ENCODE measurements around the gene SLF2. TPM values are rescaled to one million over a fixed set of nuclear protein-coding genes. Genes with fewer than 3 reads are reported as not detected.

Gene SLF2
- total and polyA plus RNA-seq, 9 of the 15 experiments (the other 6 are each of a cell fraction or from before 2014, with no cell fraction given), result 1.7 to 18.4 (median 7.8) TPM

DNA sequence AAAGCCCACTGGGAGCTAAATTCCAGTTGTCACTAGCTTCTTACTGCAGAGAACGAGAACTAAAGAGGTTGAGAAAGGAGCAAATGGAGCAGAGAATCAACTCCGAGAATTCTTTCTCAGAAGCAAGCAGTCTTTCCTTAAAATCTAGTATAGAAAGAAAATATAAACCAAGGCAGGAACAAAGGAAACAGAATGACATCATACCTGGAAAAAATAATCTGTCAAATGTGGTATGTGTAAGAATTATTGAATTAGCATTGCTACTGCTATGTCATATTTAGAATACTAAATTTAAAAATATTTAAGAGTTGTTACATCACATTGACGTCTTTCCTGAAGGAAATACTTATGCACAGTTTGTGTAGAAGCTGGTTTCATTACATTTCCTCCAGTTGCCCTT, 4.3 kb downstream of the SLF2 start:
- H3K4me1 ChIP-seq (replicated peaks in 1 of 2; ENCODE audit: control insufficient read depth in 2 of 2, insufficient read depth in 2 of 2, low read length in 2 of 2), result peaks cover 7 to 10% of the 10 kb centered on the region in 2 experiments; a peak in 3 of 5 replicates
- CTCF ChIA-PET (ENCODE audit: low intra/inter-chr PET ratio), result no interaction called here
- H3K79me2 ChIP-seq (ENCODE audit: control insufficient read depth, insufficient read depth, low read length), result peaks cover 27% of the 10 kb centered on the region
- no peak overlapping the region for H3K4me3 ChIP-seq
- BruUV-seq (replicated peaks), result no TSS peak
- DNase-seq (ENCODE audit: extremely low read depth in 1 of 4, low spot score in 3 of 4) (no peak), FAIRE-seq (no peak), ATAC-seq (no peak)
- no peak overlapping the region for H3K4me2 ChIP-seq (ENCODE audit: insufficient read depth, low read length)
- 97% methylated on average over 3 of the region's 3 CpGs for WGBS (ENCODE audit: insufficient coverage, low coverage, missing lambda C conversion rate)
- no peak overlapping the region for H2AFZ ChIP-seq (ENCODE audit: low read depth, low read length)
- H3K27me3 ChIP-seq (ENCODE audit: control insufficient read depth in 2 of 2, insufficient read depth in 2 of 2, low read length in 2 of 2), result no peaks in the 10 kb centered on the region
- intact Hi-C loops (cut with micrococcal nuclease), result no loop called here
- H3K9me3 ChIP-seq (replicated peaks; ENCODE audit: control insufficient read depth, insufficient read depth, low read depth, low read length), result no peaks in the 10 kb centered on the region
- H3K9ac ChIP-seq (ENCODE audit: insufficient read depth in 1 of 2, low read depth in 2 of 2, low read length in 2 of 2), result no peak overlapping the region
- peaks cover 49% of the 10 kb centered on the region for H3K36me3 ChIP-seq (ENCODE audit: control insufficient read depth, insufficient read depth, low read length)
- H3K9me1 ChIP-seq (ENCODE audit: control insufficient read depth, insufficient read depth, low read length), result no peaks in the 10 kb centered on the region
- no peaks in the 10 kb centered on the region; the same call in 1 of the 2 replicates for H4K20me1 ChIP-seq (replicated peaks; ENCODE audit: control insufficient read depth, insufficient read depth, low read length)
- in situ Hi-C loops (cut with MboI), result no loop called here
- POLR2A ChIA-PET, result interaction anchor here (0.6 kb wide), 1 partner anchor 13 kb away, joined by 4 read pairs; no protein-coding TSS in a partner anchor
- H3K27ac ChIP-seq (ENCODE audit: extremely low read depth, low read depth, low read length), result no peak overlapping the region
- TF ChIP-seq, protein P1, sequence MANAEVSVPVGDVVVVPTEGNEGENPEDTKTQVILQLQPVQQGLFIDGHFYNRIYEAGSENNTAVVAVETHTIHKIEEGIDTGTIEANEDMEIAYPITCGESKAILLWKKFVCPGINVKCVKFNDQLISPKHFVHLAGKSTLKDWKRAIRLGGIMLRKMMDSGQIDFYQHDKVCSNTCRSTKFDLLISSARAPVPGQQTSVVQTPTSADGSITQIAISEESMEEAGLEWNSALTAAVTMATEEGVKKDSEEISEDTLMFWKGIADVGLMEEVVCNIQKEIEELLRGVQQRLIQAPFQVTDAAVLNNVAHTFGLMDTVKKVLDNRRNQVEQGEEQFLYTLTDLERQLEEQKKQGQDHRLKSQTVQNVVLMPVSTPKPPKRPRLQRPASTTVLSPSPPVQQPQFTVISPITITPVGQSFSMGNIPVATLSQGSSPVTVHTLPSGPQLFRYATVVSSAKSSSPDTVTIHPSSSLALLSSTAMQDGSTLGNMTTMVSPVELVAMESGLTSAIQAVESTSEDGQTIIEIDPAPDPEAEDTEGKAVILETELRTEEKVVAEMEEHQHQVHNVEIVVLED (CRISPR knock-in tag; IDR thresholded peaks at IDR 0.05), result no peak
- TF ChIP-seq, protein P2, sequence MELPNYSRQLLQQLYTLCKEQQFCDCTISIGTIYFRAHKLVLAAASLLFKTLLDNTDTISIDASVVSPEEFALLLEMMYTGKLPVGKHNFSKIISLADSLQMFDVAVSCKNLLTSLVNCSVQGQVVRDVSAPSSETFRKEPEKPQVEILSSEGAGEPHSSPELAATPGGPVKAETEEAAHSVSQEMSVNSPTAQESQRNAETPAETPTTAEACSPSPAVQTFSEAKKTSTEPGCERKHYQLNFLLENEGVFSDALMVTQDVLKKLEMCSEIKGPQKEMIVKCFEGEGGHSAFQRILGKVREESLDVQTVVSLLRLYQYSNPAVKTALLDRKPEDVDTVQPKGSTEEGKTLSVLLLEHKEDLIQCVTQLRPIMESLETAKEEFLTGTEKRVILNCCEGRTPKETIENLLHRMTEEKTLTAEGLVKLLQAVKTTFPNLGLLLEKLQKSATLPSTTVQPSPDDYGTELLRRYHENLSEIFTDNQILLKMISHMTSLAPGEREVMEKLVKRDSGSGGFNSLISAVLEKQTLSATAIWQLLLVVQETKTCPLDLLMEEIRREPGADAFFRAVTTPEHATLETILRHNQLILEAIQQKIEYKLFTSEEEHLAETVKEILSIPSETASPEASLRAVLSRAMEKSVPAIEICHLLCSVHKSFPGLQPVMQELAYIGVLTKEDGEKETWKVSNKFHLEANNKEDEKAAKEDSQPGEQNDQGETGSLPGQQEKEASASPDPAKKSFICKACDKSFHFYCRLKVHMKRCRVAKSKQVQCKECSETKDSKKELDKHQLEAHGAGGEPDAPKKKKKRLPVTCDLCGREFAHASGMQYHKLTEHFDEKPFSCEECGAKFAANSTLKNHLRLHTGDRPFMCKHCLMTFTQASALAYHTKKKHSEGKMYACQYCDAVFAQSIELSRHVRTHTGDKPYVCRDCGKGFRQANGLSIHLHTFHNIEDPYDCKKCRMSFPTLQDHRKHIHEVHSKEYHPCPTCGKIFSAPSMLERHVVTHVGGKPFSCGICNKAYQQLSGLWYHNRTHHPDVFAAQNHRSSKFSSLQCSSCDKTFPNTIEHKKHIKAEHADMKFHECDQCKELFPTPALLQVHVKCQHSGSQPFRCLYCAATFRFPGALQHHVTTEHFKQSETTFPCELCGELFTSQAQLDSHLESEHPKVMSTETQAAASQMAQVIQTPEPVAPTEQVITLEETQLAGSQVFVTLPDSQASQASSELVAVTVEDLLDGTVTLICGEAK (IDR thresholded peaks at IDR 0.05), result no peak
- TF ChIP-seq, protein P2 (CRISPR knock-in tag; IDR thresholded peaks at IDR 0.05), result no peak
- TF ChIP-seq, protein P3, sequence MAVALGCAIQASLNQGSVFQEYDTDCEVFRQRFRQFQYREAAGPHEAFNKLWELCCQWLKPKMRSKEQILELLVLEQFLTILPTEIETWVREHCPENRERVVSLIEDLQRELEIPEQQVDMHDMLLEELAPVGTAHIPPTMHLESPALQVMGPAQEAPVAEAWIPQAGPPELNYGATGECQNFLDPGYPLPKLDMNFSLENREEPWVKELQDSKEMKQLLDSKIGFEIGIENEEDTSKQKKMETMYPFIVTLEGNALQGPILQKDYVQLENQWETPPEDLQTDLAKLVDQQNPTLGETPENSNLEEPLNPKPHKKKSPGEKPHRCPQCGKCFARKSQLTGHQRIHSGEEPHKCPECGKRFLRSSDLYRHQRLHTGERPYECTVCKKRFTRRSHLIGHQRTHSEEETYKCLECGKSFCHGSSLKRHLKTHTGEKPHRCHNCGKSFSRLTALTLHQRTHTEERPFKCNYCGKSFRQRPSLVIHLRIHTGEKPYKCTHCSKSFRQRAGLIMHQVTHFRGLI (CRISPR knock-in tag; IDR thresholded peaks at IDR 0.05), result no peak
- TF ChIP-seq, protein P4, sequence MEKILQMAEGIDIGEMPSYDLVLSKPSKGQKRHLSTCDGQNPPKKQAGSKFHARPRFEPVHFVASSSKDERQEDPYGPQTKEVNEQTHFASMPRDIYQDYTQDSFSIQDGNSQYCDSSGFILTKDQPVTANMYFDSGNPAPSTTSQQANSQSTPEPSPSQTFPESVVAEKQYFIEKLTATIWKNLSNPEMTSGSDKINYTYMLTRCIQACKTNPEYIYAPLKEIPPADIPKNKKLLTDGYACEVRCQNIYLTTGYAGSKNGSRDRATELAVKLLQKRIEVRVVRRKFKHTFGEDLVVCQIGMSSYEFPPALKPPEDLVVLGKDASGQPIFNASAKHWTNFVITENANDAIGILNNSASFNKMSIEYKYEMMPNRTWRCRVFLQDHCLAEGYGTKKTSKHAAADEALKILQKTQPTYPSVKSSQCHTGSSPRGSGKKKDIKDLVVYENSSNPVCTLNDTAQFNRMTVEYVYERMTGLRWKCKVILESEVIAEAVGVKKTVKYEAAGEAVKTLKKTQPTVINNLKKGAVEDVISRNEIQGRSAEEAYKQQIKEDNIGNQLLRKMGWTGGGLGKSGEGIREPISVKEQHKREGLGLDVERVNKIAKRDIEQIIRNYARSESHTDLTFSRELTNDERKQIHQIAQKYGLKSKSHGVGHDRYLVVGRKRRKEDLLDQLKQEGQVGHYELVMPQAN (IDR thresholded peaks at IDR 0.05; ENCODE audit: borderline replicate concordance), result no peak
- no peak for TF ChIP-seq MED1 (CRISPR knock-in tag; IDR thresholded peaks at IDR 0.05; ENCODE audit: borderline replicate concordance)
